ENCODE results near the gene SUPT20HL2.

GRCh38 chrX:24340501-24340900, 26.6 kb upstream of the SUPT20HL2 start:
- TF ChIP-seq ZNF274 (IDR thresholded peaks at IDR 0.05; ENCODE audit: low read depth, low read length), result no peak
- no peak for TF ChIP-seq YY1 (IDR thresholded peaks at IDR 0.05; ENCODE audit: insufficient read depth, insufficient read length)
- TF ChIP-seq SUZ12 (IDR thresholded peaks at IDR 0.05; ENCODE audit: extremely low read depth, insufficient read depth, insufficient read length), result no peak
